ENCODE measurements around the gene PLD6.

GRCh38 chr17:17204635-17205231, 1.4 kb downstream of the PLD6 start:
- TF ChIP-seq CTCF (IDR thresholded peaks at IDR 0.05) (no peak), POLR2AphosphoS5 (IDR thresholded peaks at IDR 0.05; ENCODE audit: low read depth, low read length) (no peak), TCF7L2 (IDR thresholded peaks at IDR 0.05; ENCODE audit: low read depth, low read length) (no peak), SIN3A (IDR thresholded peaks at IDR 0.05; ENCODE audit: borderline replicate concordance, insufficient read depth, low read depth, low read length) (no peak)
- TF ChIP-seq, protein P1, sequence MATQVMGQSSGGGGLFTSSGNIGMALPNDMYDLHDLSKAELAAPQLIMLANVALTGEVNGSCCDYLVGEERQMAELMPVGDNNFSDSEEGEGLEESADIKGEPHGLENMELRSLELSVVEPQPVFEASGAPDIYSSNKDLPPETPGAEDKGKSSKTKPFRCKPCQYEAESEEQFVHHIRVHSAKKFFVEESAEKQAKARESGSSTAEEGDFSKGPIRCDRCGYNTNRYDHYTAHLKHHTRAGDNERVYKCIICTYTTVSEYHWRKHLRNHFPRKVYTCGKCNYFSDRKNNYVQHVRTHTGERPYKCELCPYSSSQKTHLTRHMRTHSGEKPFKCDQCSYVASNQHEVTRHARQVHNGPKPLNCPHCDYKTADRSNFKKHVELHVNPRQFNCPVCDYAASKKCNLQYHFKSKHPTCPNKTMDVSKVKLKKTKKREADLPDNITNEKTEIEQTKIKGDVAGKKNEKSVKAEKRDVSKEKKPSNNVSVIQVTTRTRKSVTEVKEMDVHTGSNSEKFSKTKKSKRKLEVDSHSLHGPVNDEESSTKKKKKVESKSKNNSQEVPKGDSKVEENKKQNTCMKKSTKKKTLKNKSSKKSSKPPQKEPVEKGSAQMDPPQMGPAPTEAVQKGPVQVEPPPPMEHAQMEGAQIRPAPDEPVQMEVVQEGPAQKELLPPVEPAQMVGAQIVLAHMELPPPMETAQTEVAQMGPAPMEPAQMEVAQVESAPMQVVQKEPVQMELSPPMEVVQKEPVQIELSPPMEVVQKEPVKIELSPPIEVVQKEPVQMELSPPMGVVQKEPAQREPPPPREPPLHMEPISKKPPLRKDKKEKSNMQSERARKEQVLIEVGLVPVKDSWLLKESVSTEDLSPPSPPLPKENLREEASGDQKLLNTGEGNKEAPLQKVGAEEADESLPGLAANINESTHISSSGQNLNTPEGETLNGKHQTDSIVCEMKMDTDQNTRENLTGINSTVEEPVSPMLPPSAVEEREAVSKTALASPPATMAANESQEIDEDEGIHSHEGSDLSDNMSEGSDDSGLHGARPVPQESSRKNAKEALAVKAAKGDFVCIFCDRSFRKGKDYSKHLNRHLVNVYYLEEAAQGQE (IDR thresholded peaks at IDR 0.05; ENCODE audit: insufficient read depth in 1 of 2, low read depth in 2 of 2, low read length in 1 of 2): no peak
